NCI-H2196 (cell line): ENCODE data around the gene TAS2R1.

Source experiments
- DNase-seq: peaks from one replicate; lab custom pipeline; 2025; ENCODE audit not compliant: unreplicated experiment; lab: John Stamatoyannopoulos, UW

Gene TAS2R1

GRCh38 chr5:9589049-9589835, 40.9 kb downstream of the TAS2R1 start:
- no peak for DNase-seq

- DNase-seq: no peak
These were observed 41.9 kb downstream of the TAS2R1 start for GRCh38 chr5:9588254-9588653.

- no peak for DNase-seq
These were observed 43.0 kb downstream of the TAS2R1 start for GRCh38 chr5:9587135-9587534.

GRCh38 chr5:9582406-9582805, 47.7 kb downstream of the TAS2R1 start:
- DNase-seq: no peak
